ENCODE measurements around the gene ACTL7A.
"Not testable (repeated sequence)": the region's sequence is repeated elsewhere in the genome, so short reads cannot be mapped to it uniquely, and the experiment has no call there.

The ACTL7A gene

GRCh38 chr9:108880738-108881316 is 18.8 kb downstream of the ACTL7A start:
- no peak for DNase-seq (ENCODE audit: low spot score)

GRCh38 chr9:108882052-108882888 is 20.2 kb downstream of the ACTL7A start:
- DNase-seq (ENCODE audit: low spot score): no peak

GRCh38 chr9:108883085-108883484 is 21.0 kb downstream of the ACTL7A start:
- DNase-seq (ENCODE audit: low spot score): no peak

GRCh38 chr9:108884701-108885100 is 22.6 kb downstream of the ACTL7A start:
- no peak for DNase-seq (ENCODE audit: low spot score)

- DNase-seq (ENCODE audit: low spot score): no peak
Measured at GRCh38 chr9:108885643-108886348, 23.7 kb downstream of the ACTL7A start.

- DNase-seq (ENCODE audit: low spot score): not testable (repeated sequence)
Measured at GRCh38 chr9:108886594-108887271, 24.7 kb downstream of the ACTL7A start.

- DNase-seq (ENCODE audit: low spot score): no peak
Measured at GRCh38 chr9:108889649-108890067, 27.6 kb downstream of the ACTL7A start.

- DNase-seq (ENCODE audit: low spot score): no peak
Measured at GRCh38 chr9:108894225-108894997, 32.3 kb downstream of the ACTL7A start.

GRCh38 chr9:108897324-108898096 is 35.4 kb downstream of the ACTL7A start:
- DNase-seq (ENCODE audit: low spot score): no peak

- DNase-seq (ENCODE audit: low spot score): not testable (repeated sequence)
Measured at GRCh38 chr9:108899023-108899695, 37.1 kb downstream of the ACTL7A start.

GRCh38 chr9:108900176-108900575 is 38.1 kb downstream of the ACTL7A start:
- no peak for DNase-seq (ENCODE audit: low spot score)

GRCh38 chr9:108903420-108904103 is 41.5 kb downstream of the ACTL7A start:
- DNase-seq (ENCODE audit: low spot score): no peak

GRCh38 chr9:108904161-108904560 is 42.1 kb downstream of the ACTL7A start:
- no peak for DNase-seq (ENCODE audit: low spot score)

- DNase-seq (ENCODE audit: low spot score): no peak
Measured at GRCh38 chr9:108905494-108905893, 43.4 kb downstream of the ACTL7A start.

- no peak for DNase-seq (ENCODE audit: low spot score)
Measured at GRCh38 chr9:108910402-108910801, 48.3 kb downstream of the ACTL7A start.

- no peak for DNase-seq (ENCODE audit: low spot score)
Measured at GRCh38 chr9:108910914-108911313, 48.8 kb downstream of the ACTL7A start.

- DNase-seq (ENCODE audit: low spot score): no peak
Measured at GRCh38 chr9:108911820-108912219, 49.8 kb downstream of the ACTL7A start.
